ENCODE data around the gene CTDSPL. TPM values are rescaled to one million over a fixed set of nuclear protein-coding genes. Genes with fewer than 3 reads are reported as not detected.
A peak's percentile ranks its signal among the peaks of the same experiment; 100 is the strongest.

Gene CTDSPL
- polyA plus RNA-seq, 1 of the 3 experiments (the other 2 are of a cell fraction), result 22.1 TPM

DNA sequence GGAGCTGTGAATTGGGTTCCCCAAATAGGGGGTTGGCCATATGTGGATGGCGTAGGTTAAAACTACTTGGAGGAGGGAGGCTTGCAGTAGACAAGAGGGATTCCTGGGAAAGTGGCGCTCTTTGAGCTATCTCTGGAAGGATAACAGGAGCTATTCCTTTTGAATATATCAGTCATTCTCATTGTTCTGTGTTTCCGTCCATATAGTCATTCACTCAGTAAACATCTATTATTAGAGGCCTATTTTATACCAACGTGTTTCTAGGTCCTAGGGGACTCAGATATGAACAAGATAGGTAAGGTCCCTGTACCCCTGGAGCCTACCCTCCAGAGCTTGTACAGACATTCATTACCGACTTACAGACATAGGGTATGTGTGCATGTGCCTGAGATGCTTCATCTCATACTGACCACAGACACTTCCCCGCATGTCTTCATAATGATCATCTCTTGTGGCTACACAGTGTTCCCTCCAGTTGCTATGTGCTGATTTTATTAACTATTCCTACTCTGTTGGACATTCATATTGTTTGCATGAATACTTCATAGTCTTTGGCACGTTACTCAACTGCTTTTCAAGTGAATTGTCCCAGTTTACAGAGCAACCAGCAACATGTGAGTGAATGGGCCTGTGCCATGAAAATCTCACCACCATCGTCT, 73.1 kb downstream of the CTDSPL start:
- Histone ChIP-seq H3K9ac (no peak overlapping the region), H3F3A (replicated peaks; ENCODE audit: insufficient read depth) (peaks cover 21% of the 10 kb centered on the region), H3K9me2 (no peaks in the 10 kb centered on the region), H3K4me1 (ENCODE audit: control insufficient read depth in 1 of 2, insufficient read depth in 2 of 2, low read depth in 1 of 2, low read length in 1 of 2) (peaks cover 22% of the 10 kb centered on the region in 2 experiments), H4K20me1 (ENCODE audit: insufficient read depth) (no peaks in the 10 kb centered on the region), H3K4me2 (no peak overlapping the region; the same call in 1 of the 2 replicates), H2AFZ (ENCODE audit: low read depth) (no peak overlapping the region), H3K27me3 (ENCODE audit: insufficient read depth) (no peaks in the 10 kb centered on the region), H3K4me3 (ENCODE audit: low read depth in 2 of 2, low read length in 1 of 2) (no peak overlapping the region), H3K36me3 (replicated peaks in 1 of 2; ENCODE audit: control insufficient read depth in 1 of 2, insufficient read depth in 2 of 2, low read length in 1 of 2) (peaks cover 0 to 5% of the 10 kb centered on the region in 2 experiments), H3K27ac (ENCODE audit: low read depth in 2 of 2, low read length in 1 of 2) (peak overlapping the region; percentile 77 to 93), H3K79me2 (ENCODE audit: insufficient read depth) (peaks cover 53% of the 10 kb centered on the region), H3K9me3 (no peaks in the 10 kb centered on the region)
- TF ChIP-seq, protein P1, sequence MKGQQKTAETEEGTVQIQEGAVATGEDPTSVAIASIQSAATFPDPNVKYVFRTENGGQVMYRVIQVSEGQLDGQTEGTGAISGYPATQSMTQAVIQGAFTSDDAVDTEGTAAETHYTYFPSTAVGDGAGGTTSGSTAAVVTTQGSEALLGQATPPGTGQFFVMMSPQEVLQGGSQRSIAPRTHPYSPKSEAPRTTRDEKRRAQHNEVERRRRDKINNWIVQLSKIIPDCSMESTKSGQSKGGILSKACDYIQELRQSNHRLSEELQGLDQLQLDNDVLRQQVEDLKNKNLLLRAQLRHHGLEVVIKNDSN (IDR thresholded peaks at IDR 0.05; ENCODE audit: borderline replicate concordance, low read depth), result no peak
- TF ChIP-seq ELF1 (IDR thresholded peaks at IDR 0.05) (no peak), TEAD4 (IDR thresholded peaks at IDR 0.05; ENCODE audit: borderline replicate concordance, insufficient read depth) (no peak), FOXJ3 (CRISPR knock-in tag; IDR thresholded peaks at IDR 0.05) (no peak), RCOR1 (IDR thresholded peaks at IDR 0.05; ENCODE audit: low read length) (no peak), NFIC (IDR thresholded peaks at IDR 0.05; ENCODE audit: borderline replicate concordance) (no peak), SMC3 (IDR thresholded peaks at IDR 0.05; ENCODE audit: low read depth, low read length) (no peak), EZH2phosphoT487 (IDR thresholded peaks at IDR 0.05; ENCODE audit: borderline replicate concordance, low read depth) (no peak), TAF1 (IDR thresholded peaks at IDR 0.05; ENCODE audit: borderline replicate concordance, low read depth, low read length) (no peak), POLR2AphosphoS5 (IDR thresholded peaks at IDR 0.05; ENCODE audit: low read depth, low read length) (no peak), GATA2 (CRISPR knock-in tag; IDR thresholded peaks at IDR 0.05) (no peak)
- TF ChIP-seq, protein P2, sequence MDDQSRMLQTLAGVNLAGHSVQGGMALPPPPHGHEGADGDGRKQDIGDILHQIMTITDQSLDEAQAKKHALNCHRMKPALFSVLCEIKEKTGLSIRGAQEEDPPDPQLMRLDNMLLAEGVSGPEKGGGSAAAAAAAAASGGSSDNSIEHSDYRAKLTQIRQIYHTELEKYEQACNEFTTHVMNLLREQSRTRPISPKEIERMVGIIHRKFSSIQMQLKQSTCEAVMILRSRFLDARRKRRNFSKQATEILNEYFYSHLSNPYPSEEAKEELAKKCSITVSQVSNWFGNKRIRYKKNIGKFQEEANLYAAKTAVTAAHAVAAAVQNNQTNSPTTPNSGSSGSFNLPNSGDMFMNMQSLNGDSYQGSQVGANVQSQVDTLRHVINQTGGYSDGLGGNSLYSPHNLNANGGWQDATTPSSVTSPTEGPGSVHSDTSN (IDR thresholded peaks at IDR 0.05), result no peak
- TF ChIP-seq, protein P3, sequence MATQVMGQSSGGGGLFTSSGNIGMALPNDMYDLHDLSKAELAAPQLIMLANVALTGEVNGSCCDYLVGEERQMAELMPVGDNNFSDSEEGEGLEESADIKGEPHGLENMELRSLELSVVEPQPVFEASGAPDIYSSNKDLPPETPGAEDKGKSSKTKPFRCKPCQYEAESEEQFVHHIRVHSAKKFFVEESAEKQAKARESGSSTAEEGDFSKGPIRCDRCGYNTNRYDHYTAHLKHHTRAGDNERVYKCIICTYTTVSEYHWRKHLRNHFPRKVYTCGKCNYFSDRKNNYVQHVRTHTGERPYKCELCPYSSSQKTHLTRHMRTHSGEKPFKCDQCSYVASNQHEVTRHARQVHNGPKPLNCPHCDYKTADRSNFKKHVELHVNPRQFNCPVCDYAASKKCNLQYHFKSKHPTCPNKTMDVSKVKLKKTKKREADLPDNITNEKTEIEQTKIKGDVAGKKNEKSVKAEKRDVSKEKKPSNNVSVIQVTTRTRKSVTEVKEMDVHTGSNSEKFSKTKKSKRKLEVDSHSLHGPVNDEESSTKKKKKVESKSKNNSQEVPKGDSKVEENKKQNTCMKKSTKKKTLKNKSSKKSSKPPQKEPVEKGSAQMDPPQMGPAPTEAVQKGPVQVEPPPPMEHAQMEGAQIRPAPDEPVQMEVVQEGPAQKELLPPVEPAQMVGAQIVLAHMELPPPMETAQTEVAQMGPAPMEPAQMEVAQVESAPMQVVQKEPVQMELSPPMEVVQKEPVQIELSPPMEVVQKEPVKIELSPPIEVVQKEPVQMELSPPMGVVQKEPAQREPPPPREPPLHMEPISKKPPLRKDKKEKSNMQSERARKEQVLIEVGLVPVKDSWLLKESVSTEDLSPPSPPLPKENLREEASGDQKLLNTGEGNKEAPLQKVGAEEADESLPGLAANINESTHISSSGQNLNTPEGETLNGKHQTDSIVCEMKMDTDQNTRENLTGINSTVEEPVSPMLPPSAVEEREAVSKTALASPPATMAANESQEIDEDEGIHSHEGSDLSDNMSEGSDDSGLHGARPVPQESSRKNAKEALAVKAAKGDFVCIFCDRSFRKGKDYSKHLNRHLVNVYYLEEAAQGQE (IDR thresholded peaks at IDR 0.05; ENCODE audit: low read depth, low read length), result no peak
- TF ChIP-seq, protein P4, sequence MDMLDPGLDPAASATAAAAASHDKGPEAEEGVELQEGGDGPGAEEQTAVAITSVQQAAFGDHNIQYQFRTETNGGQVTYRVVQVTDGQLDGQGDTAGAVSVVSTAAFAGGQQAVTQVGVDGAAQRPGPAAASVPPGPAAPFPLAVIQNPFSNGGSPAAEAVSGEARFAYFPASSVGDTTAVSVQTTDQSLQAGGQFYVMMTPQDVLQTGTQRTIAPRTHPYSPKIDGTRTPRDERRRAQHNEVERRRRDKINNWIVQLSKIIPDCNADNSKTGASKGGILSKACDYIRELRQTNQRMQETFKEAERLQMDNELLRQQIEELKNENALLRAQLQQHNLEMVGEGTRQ (IDR thresholded peaks at IDR 0.05; ENCODE audit: borderline replicate concordance, low read depth, low read length), result no peak
- TF ChIP-seq, protein P5, sequence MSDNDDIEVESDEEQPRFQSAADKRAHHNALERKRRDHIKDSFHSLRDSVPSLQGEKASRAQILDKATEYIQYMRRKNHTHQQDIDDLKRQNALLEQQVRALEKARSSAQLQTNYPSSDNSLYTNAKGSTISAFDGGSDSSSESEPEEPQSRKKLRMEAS (IDR thresholded peaks at IDR 0.05; ENCODE audit: low read depth), result no peak
- TF ChIP-seq, protein P6, sequence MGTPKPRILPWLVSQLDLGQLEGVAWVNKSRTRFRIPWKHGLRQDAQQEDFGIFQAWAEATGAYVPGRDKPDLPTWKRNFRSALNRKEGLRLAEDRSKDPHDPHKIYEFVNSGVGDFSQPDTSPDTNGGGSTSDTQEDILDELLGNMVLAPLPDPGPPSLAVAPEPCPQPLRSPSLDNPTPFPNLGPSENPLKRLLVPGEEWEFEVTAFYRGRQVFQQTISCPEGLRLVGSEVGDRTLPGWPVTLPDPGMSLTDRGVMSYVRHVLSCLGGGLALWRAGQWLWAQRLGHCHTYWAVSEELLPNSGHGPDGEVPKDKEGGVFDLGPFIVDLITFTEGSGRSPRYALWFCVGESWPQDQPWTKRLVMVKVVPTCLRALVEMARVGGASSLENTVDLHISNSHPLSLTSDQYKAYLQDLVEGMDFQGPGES (IDR thresholded peaks at IDR 0.05; ENCODE audit: low read depth, low read length), result no peak
- WGBS (ENCODE audit: low lambda C conversion rate), result 77% methylated on average over 8 of the region's 8 CpGs
- DNase-seq, result no peak
- POLR2A ChIA-PET, result interaction anchor here (1.4 kb wide), 1 partner anchor 11 kb away, joined by 4 read pairs; no protein-coding TSS in a partner anchor
- CTCF ChIA-PET, result interaction anchor here (1.1 to 1.7 kb wide), 4 partner anchors 9 to 62 kb away, joined by 3 to 7 read pairs (median 4); no protein-coding TSS in a partner anchor

All from SK-N-SH (cell line).